A549 (cell line): ENCODE data around the gene CTAGE4. TPM values are rescaled to one million over a fixed set of nuclear protein-coding genes. Genes with fewer than 3 reads are reported as not detected.
"Not testable (repeated sequence)": the region's sequence is repeated elsewhere in the genome, so short reads cannot be mapped to it uniquely, and the experiment has no call there.

Experiments
- ATAC-seq, 2 experiments: fragments of 200-7000 bp in 1 of 2; fragments of >200 bp in 1 of 2; cut with Nextera tagmentation in 1 of 2; cut with Tn5 transposase in 1 of 2; 3 replicates each; pipeline versions ENCODE4 v1.8.0 to v1.9.1; 2018 to 2020; ENCODE audit warnings: mild to moderate bottlenecking in 1 of 2, moderate library complexity in 1 of 2
- CTCF ChIA-PET: fragments of 300-600 bp; sonication (Branson Sonifier 250); formaldehyde crosslinking; extraction: SDS; loops from one replicate; lab custom pipeline; 2021; ENCODE audit warnings: antibody characterized with exemption, inconsistent platforms; lab: Yijun Ruan, JAX
- POLR2A ChIA-PET: fragments of 350-600 bp; formaldehyde crosslinking; extraction: SDS; loops from one replicate; lab custom pipeline; 2021; ENCODE audit warnings: antibody characterized with exemption, inconsistent platforms; lab: Yijun Ruan, JAX
- DNase-seq, 2 experiments: peaks; one replicate each; pipeline versions ENCODE4 v3.0.0 to v3.0.0-alpha.2; 2011 to 2016; ENCODE audit warnings: low read depth in 1 of 2, low spot score in 1 of 2
- FAIRE-seq: peaks from 2 replicates; lab custom pipeline; 2011; peaks lifted over from hg19 to GRCh38; lab: Jason Lieb, UNC
- H3K27ac ChIP-seq, 2 experiments: fragments of >200 bp; sonication (Bioruptor Twin); formaldehyde crosslinking; 3 replicates each; pipeline ENCODE4 v1.5.1; 2016 to 2017
- H3K4me1 ChIP-seq: fragments of >200 bp; sonication (Bioruptor Twin); formaldehyde crosslinking; 3 replicates; pipeline ENCODE4 v1.6.1; 2016
- H3K4me2 ChIP-seq: fragments of >200 bp; sonication (Bioruptor Twin); formaldehyde crosslinking; 3 replicates; pipeline ENCODE4 v1.6.1; 2016
- H3K4me3 ChIP-seq: fragments of >200 bp; sonication (Bioruptor Twin); formaldehyde crosslinking; 3 replicates; pipeline ENCODE4 v1.5.1; 2016
- H3K9me3 ChIP-seq: fragments of >200 bp; sonication (Bioruptor Twin); formaldehyde crosslinking; 3 replicates; pipeline ENCODE4 v1.6.1; 2016
- ATOH8 ChIP-seq: fragments of 250-450 bp; sonication (Bioruptor Pico); IDR thresholded peaks from 2 replicates; pipeline ENCODE4 v1.5.0; 2020; ENCODE audit warnings: low read depth, mild to moderate bottlenecking, moderate library complexity
- CHD4 ChIP-seq: fragments of 200-600 bp; sonication (generic); IDR thresholded peaks from 2 replicates; pipeline ENCODE4 v1.6.1; 2016; ENCODE audit warnings: antibody characterized with exemption, mild to moderate bottlenecking, borderline replicate concordance
- FOSB ChIP-seq: fragments of 250-450 bp; sonication (Bioruptor Pico); IDR thresholded peaks from 2 replicates; pipeline ENCODE4 v1.5.0; 2020; ENCODE audit warnings: mild to moderate bottlenecking, moderate library complexity
- GATA3 ChIP-seq: IDR thresholded peaks from 2 replicates; pipeline ENCODE4 v1.6.1; 2012; ENCODE audit warnings: borderline replicate concordance
- HDAC2 ChIP-seq: fragments of 200-600 bp; sonication (generic); IDR thresholded peaks from 2 replicates; pipeline ENCODE4 v1.6.1; 2016
- HMGXB4 ChIP-seq: fragments of 250-450 bp; sonication (Bioruptor Pico); IDR thresholded peaks from 2 replicates; pipeline ENCODE4 v1.5.0; 2021; ENCODE audit warnings: mild to moderate bottlenecking, moderate library complexity, borderline replicate concordance
- JUN ChIP-seq, 2 experiments: fragments of >200 bp; sonication (Bioruptor Twin); formaldehyde crosslinking; IDR thresholded peaks; 2 replicates in 1 of 2; 3 replicates in 1 of 2; pipeline ENCODE4 v1.6.1; 2016 to 2017
- MAFK ChIP-seq: fragments of 450-650 bp; IDR thresholded peaks from 2 replicates; pipeline ENCODE4 v1.6.1; 2014; ENCODE audit not compliant: partially characterized antibody
- MAZ ChIP-seq: fragments of 150-350 bp; IDR thresholded peaks from 2 replicates; pipeline ENCODE4 v1.6.1; 2014; ENCODE audit warnings: antibody characterized with exemption, low read depth, low read length, borderline replicate concordance
- RCOR1 ChIP-seq: fragments of 150-350 bp; IDR thresholded peaks from 2 replicates; pipeline ENCODE4 v1.6.1; 2014; ENCODE audit warnings: antibody characterized with exemption, low read length, low read depth
- TP53 ChIP-seq: fragments of 250-450 bp; sonication (Bioruptor Pico); IDR thresholded peaks from 2 replicates; pipeline ENCODE4 v1.5.0; 2021; ENCODE audit warnings: mild to moderate bottlenecking, moderate library complexity
- ZFP36 ChIP-seq: fragments of 450-650 bp; IDR thresholded peaks from 2 replicates; pipeline ENCODE4 v1.6.1; 2014; ENCODE audit warnings: borderline replicate concordance; ENCODE audit not compliant: partially characterized antibody
- WGBS: methylation state at CpG from one replicate; pipeline ENCODE4 v1.1.6; 2017; ENCODE audit errors: missing lambda C conversion rate; 5-methylcytosine and 5-hydroxymethylcytosine counted together
- polyA plus RNA-seq, 4 experiments: library from polyadenylated mRNA; depleted of rRNA in 3 of 4; stranded (reverse); fragments of >200 nt; fragmentation: RNase III in 1 of 4; extraction: RNeasy Plus Mini Kit Qiagen cat#74134 plus additional on column Dnase treatment in 1 of 4; gene quantifications; 2 replicates in 3 of 4; 3 replicates in 1 of 4; pipeline ENCODE4 v1.2.3, GENCODE V29; 2011 to 2017
- TF ChIP-seq, protein P1 (sequence below): fragments of >200 bp; sonication (Bioruptor Twin); formaldehyde crosslinking; IDR thresholded peaks from 3 replicates; pipeline ENCODE4 v1.6.1; 2016

CTAGE4 gene
- polyA plus RNA-seq, 2 of the 4 experiments (the other 2 are of a cell fraction) = 0.08 TPM; not detected in 1

DNA sequence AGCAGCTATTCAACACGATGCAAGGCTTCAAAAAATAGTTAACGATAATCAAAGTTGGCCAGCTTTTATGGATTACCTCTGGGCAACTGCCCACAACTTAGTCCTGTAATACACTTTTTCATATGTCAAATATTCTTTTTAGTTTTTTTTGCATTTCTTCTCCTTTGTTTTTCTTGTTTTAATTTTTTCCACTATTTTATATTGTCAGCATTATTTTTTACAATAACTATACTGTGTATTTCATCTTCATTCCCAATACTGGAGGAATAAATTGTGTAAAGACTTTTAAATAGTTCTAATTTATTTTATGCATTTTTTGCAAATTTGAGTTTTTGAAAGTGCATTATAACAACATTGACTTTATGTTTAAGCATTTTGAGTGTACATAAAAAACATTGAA lies 18.5 kb upstream of the CTAGE4 start:
- TF ChIP-seq MAFK (peak; percentile 32), CHD4 (no peak)
- WGBS = 8% methylated on average over 2 of the region's 2 CpGs
- DNase-seq (no peak), FAIRE-seq (no peak), ATAC-seq (no peak)
- Histone ChIP-seq H3K4me3 (no peak overlapping the region), H3K4me1 (no peaks in the 10 kb centered on the region), H3K4me2 (no peak overlapping the region), H3K27ac (no peak overlapping the region), H3K9me3 (no peaks in the 10 kb centered on the region)
- POLR2A ChIA-PET = no interaction called here
- CTCF ChIA-PET = no interaction called here

GRCh38 chr7:144171594-144172350 lies 11.5 kb upstream of the CTAGE4 start:
- CTCF ChIA-PET = not testable (repeated sequence)

GRCh38 chr7:144174613-144175012 lies 8.7 kb upstream of the CTAGE4 start:
- CTCF ChIA-PET = interaction anchor here (0.6 to 1.3 kb wide), 3 partner anchors 47 to 239 kb away, joined by 3 read pairs; no protein-coding TSS in a partner anchor
- 35% methylated on average over 5 of the region's 5 CpGs for WGBS

More at GRCh38 chr7:144171594-144172350, 11.5 kb upstream of the CTAGE4 start:
- ATAC-seq, H3K9me3 ChIP-seq, DNase-seq, H3K4me3 ChIP-seq, POLR2A ChIA-PET, FAIRE-seq, H3K4me1 ChIP-seq, H3K27ac ChIP-seq, H3K4me2 ChIP-seq: not testable (repeated sequence)
- 26% methylated on average over 4 of the region's 4 CpGs for WGBS

More at GRCh38 chr7:144174613-144175012, 8.7 kb upstream of the CTAGE4 start:
- POLR2A ChIA-PET = no interaction called here
- Histone ChIP-seq H3K4me1 (no peaks in the 10 kb centered on the region), H3K4me3 (no peak overlapping the region), H3K9me3 (no peaks in the 10 kb centered on the region), H3K4me2 (no peak overlapping the region), H3K27ac (no peak overlapping the region)
- TF ChIP-seq FOSB (CRISPR knock-in tag) = no peak
- no peak for TF ChIP-seq ATOH8 (CRISPR knock-in tag)
- no peak for TF ChIP-seq TP53 (CRISPR knock-in tag)
- no peak for TF ChIP-seq MAZ
- no peak for TF ChIP-seq HMGXB4 (CRISPR knock-in tag)
- no peak for TF ChIP-seq RCOR1
- no peak for TF ChIP-seq JUN (IDR thresholded peaks at IDR 0.05)
- no peak for TF ChIP-seq GATA3
- TF ChIP-seq ZFP36 = no peak
- TF ChIP-seq, protein P1, sequence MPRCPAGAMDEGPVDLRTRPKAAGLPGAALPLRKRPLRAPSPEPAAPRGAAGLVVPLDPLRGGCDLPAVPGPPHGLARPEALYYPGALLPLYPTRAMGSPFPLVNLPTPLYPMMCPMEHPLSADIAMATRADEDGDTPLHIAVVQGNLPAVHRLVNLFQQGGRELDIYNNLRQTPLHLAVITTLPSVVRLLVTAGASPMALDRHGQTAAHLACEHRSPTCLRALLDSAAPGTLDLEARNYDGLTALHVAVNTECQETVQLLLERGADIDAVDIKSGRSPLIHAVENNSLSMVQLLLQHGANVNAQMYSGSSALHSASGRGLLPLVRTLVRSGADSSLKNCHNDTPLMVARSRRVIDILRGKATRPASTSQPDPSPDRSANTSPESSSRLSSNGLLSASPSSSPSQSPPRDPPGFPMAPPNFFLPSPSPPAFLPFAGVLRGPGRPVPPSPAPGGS = no peak
- no peak for TF ChIP-seq HDAC2
- ATAC-seq = no peak
- no peak for FAIRE-seq
- no peak for DNase-seq
